ENCODE measurements around the gene SLC6A1.

The SLC6A1 gene

GRCh38 chr3:10973046-10973595 lies 19.4 kb upstream of the SLC6A1 start:
- DNase-seq: no peak
- TF ChIP-seq, protein P1, sequence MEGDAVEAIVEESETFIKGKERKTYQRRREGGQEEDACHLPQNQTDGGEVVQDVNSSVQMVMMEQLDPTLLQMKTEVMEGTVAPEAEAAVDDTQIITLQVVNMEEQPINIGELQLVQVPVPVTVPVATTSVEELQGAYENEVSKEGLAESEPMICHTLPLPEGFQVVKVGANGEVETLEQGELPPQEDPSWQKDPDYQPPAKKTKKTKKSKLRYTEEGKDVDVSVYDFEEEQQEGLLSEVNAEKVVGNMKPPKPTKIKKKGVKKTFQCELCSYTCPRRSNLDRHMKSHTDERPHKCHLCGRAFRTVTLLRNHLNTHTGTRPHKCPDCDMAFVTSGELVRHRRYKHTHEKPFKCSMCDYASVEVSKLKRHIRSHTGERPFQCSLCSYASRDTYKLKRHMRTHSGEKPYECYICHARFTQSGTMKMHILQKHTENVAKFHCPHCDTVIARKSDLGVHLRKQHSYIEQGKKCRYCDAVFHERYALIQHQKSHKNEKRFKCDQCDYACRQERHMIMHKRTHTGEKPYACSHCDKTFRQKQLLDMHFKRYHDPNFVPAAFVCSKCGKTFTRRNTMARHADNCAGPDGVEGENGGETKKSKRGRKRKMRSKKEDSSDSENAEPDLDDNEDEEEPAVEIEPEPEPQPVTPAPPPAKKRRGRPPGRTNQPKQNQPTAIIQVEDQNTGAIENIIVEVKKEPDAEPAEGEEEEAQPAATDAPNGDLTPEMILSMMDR (IDR thresholded peaks at IDR 0.05; ENCODE audit: low read depth, low read length): no peak
- Histone ChIP-seq H3K27me3 (no peaks in the 10 kb centered on the region), H3K9me3 (no peaks in the 10 kb centered on the region), H3K36me3 (no peaks in the 10 kb centered on the region), H3K4me3 (ENCODE audit: low read depth, low read length) (no peak overlapping the region), H3K4me1 (no peaks in the 10 kb centered on the region)

DNA sequence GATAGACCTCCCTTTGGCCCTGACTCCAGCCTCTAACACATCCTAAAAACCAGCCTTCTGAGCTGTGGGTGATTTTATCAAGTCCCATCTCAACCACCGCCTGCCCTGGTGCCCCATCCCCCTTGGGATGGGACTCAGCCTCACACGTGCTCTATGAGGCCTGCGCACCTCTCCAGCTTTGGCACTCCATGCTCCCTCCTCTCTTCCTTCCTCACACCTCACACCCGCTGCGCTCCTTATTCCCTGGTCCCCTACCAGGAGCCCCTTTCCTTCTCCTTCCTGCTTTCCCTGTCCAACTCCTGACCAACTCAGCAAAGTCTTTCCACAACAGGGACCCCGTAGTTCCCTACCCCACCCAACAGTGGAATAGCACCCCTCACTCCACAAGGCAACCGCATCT lies 18.4 kb upstream of the SLC6A1 start:
- DNase-seq: no peak
- no peaks in the 10 kb centered on the region for H3K27me3 ChIP-seq
- H3K4me3 ChIP-seq (ENCODE audit: low read depth, low read length): no peak overlapping the region
- TF ChIP-seq, protein P1 (IDR thresholded peaks at IDR 0.05; ENCODE audit: low read depth, low read length): no peak
- no peaks in the 10 kb centered on the region for H3K36me3 ChIP-seq
- no peaks in the 10 kb centered on the region for H3K9me3 ChIP-seq
- no peaks in the 10 kb centered on the region for H3K4me1 ChIP-seq

- no peak for DNase-seq
- H3K9me3 ChIP-seq: no peaks in the 10 kb centered on the region
- no peaks in the 10 kb centered on the region for H3K27me3 ChIP-seq
- TF ChIP-seq, protein P1 (IDR thresholded peaks at IDR 0.05; ENCODE audit: low read depth, low read length): no peak
- no peaks in the 10 kb centered on the region for H3K36me3 ChIP-seq
- H3K4me1 ChIP-seq: no peaks in the 10 kb centered on the region
- H3K4me3 ChIP-seq (ENCODE audit: low read depth, low read length): no peak overlapping the region
Observed at GRCh38 chr3:10974746-10975375, 17.7 kb upstream of the SLC6A1 start.

- TF ChIP-seq, protein P1 (IDR thresholded peaks at IDR 0.05; ENCODE audit: low read depth, low read length): no peak
- DNase-seq: no peak
- Histone ChIP-seq H3K27me3 (no peaks in the 10 kb centered on the region), H3K36me3 (no peaks in the 10 kb centered on the region), H3K4me3 (ENCODE audit: low read depth, low read length) (no peak overlapping the region), H3K4me1 (no peaks in the 10 kb centered on the region), H3K9me3 (no peaks in the 10 kb centered on the region)
Observed at GRCh38 chr3:10975695-10976234, 16.8 kb upstream of the SLC6A1 start.

- no peak for DNase-seq
Observed at GRCh38 chr3:10976770-10977169, 15.8 kb upstream of the SLC6A1 start.

More at GRCh38 chr3:10976770-10977169, 15.8 kb upstream of the SLC6A1 start:
- Histone ChIP-seq H3K27me3 (no peaks in the 10 kb centered on the region), H3K9me3 (no peaks in the 10 kb centered on the region), H3K36me3 (no peaks in the 10 kb centered on the region), H3K4me3 (ENCODE audit: low read depth, low read length) (no peak overlapping the region), H3K4me1 (no peaks in the 10 kb centered on the region)
- TF ChIP-seq, protein P1 (IDR thresholded peaks at IDR 0.05; ENCODE audit: low read depth, low read length): no peak

Measured in BE2C (cell line).